Measurements from ENCODE around the gene NLRP9.

Gene NLRP9

GRCh38 chr19:55676889-55677505, 61.2 kb downstream of the NLRP9 start:
- no peak for TF ChIP-seq CTCF (conservative IDR thresholded peaks at IDR 0.05; ENCODE audit: control insufficient read depth, insufficient read depth, low read depth, low read length)
- no peak for DNase-seq (ENCODE audit: low read depth)
- H3K4me3 ChIP-seq (ENCODE audit: control insufficient read depth, low read depth, low read length) = no peak overlapping the region

- TF ChIP-seq CTCF (conservative IDR thresholded peaks at IDR 0.05; ENCODE audit: control insufficient read depth, insufficient read depth, low read depth, low read length) = peak; percentile 30
Observed at GRCh38 chr19:55676383-55676782, 61.8 kb downstream of the NLRP9 start.

GRCh38 chr19:55675661-55676354, 62.4 kb downstream of the NLRP9 start:
- DNase-seq (ENCODE audit: low read depth) = no peak
- H3K4me3 ChIP-seq (ENCODE audit: control insufficient read depth, low read depth, low read length) = peak overlapping the region; percentile 72
- no peak for TF ChIP-seq CTCF (conservative IDR thresholded peaks at IDR 0.05; ENCODE audit: control insufficient read depth, insufficient read depth, low read depth, low read length)

More at GRCh38 chr19:55676383-55676782, 61.8 kb downstream of the NLRP9 start:
- H3K4me3 ChIP-seq (ENCODE audit: control insufficient read depth, low read depth, low read length) = peak overlapping the region; percentile 72
- DNase-seq (ENCODE audit: low read depth) = peak; percentile 37

GRCh38 chr19:55674841-55675660, 63.2 kb downstream of the NLRP9 start, which contains the start of gene EPN1:
Gene EPN1 (plus strand): TSS chr19:55675226. CDS start chr19:55678628, 3,402 bp downstream.
- TF ChIP-seq CTCF (conservative IDR thresholded peaks at IDR 0.05; ENCODE audit: control insufficient read depth, insufficient read depth, low read depth, low read length) = no peak
- peak; percentile 96 for DNase-seq (ENCODE audit: low read depth)
- H3K4me3 ChIP-seq (ENCODE audit: control insufficient read depth, low read depth, low read length) = peak within 1 kb of the TSS; percentile 72

GRCh38 chr19:55674459-55674840, 63.8 kb downstream of the NLRP9 start:
- no peak for TF ChIP-seq CTCF (conservative IDR thresholded peaks at IDR 0.05; ENCODE audit: control insufficient read depth, insufficient read depth, low read depth, low read length)
- DNase-seq (ENCODE audit: low read depth) = no peak
- H3K4me3 ChIP-seq (ENCODE audit: control insufficient read depth, low read depth, low read length) = peak overlapping the region; percentile 41

GRCh38 chr19:55673889-55674288, 64.3 kb downstream of the NLRP9 start:
- no peak for TF ChIP-seq CTCF (conservative IDR thresholded peaks at IDR 0.05; ENCODE audit: control insufficient read depth, insufficient read depth, low read depth, low read length)
- DNase-seq (ENCODE audit: low read depth) = no peak
- H3K4me3 ChIP-seq (ENCODE audit: control insufficient read depth, low read depth, low read length) = no peak overlapping the region

All from fibroblast of mammary gland (primary cell).